KBM-7 (cell line): ENCODE data around the gene VEPH1.
A peak's percentile ranks its signal among the peaks of the same experiment; 100 is the strongest.

Source experiments
- DNase-seq: peaks from one replicate; pipeline ENCODE4 v3.0.0-alpha.2; 2015
- in situ Hi-C: fragments of 300-500 bp; cut with MboI; formaldehyde crosslinking; loops from 2 replicates; pipeline ENCODE4 v1.14.3; 2020; ENCODE audit warnings: low sequenced_read_pairs, low pct_unique_long_range_greater_than_20kb, mixed read lengths

VEPH1 gene

GRCh38 chr3:157527131-157527881 is 24.1 kb upstream of the VEPH1 start:
- no peak for DNase-seq
- in situ Hi-C loops: no loop called here

- in situ Hi-C loops: no loop called here
- DNase-seq: no peak
Observed at GRCh38 chr3:157526036-157526435, 22.8 kb upstream of the VEPH1 start.

- DNase-seq: no peak
- in situ Hi-C loops: no loop called here
Observed at GRCh38 chr3:157523814-157524213, 20.6 kb upstream of the VEPH1 start.

- in situ Hi-C loops: no loop called here
- no peak for DNase-seq
Observed at GRCh38 chr3:157522648-157523047, 19.4 kb upstream of the VEPH1 start.

GRCh38 chr3:157520485-157521150 is 17.4 kb upstream of the VEPH1 start:
- DNase-seq: no peak

GRCh38 chr3:157518881-157519280 is 15.7 kb upstream of the VEPH1 start:
- in situ Hi-C loops: no loop called here
- DNase-seq: no peak

More at GRCh38 chr3:157520485-157521150, 17.4 kb upstream of the VEPH1 start:
- in situ Hi-C loops: no loop called here

GRCh38 chr3:157516928-157517327 is 13.7 kb upstream of the VEPH1 start:
- DNase-seq: no peak
- in situ Hi-C loops: no loop called here

- in situ Hi-C loops: no loop called here
- no peak for DNase-seq
Observed at GRCh38 chr3:157515398-157515797, 12.2 kb upstream of the VEPH1 start.

- in situ Hi-C loops: no loop called here
- DNase-seq: no peak
Observed at GRCh38 chr3:157514371-157514895, 11.2 kb upstream of the VEPH1 start.

GRCh38 chr3:157513585-157513984 is 10.4 kb upstream of the VEPH1 start:
- DNase-seq: no peak
- in situ Hi-C loops: no loop called here

GRCh38 chr3:157512534-157512933 is 9.3 kb upstream of the VEPH1 start:
- DNase-seq: no peak
- in situ Hi-C loops: no loop called here

GRCh38 chr3:157508461-157508860 is 5.2 kb upstream of the VEPH1 start:
- in situ Hi-C loops: no loop called here
- DNase-seq: no peak

GRCh38 chr3:157501863-157502262 is 1.4 kb downstream of the VEPH1 start:
- in situ Hi-C loops: no loop called here
- no peak for DNase-seq

GRCh38 chr3:157500232-157500631 is 3.0 kb downstream of the VEPH1 start:
- no peak for DNase-seq
- in situ Hi-C loops: no loop called here

- DNase-seq: peak; percentile 8
- in situ Hi-C loops: loop anchor here (10.0 kb wide), 1 partner anchor 295 kb away; no protein-coding TSS in a partner anchor
Observed at GRCh38 chr3:157499342-157499963, 3.8 kb downstream of the VEPH1 start.

- in situ Hi-C loops: loop anchor here (10.0 kb wide), 1 partner anchor 294 kb away; no protein-coding TSS in a partner anchor
- DNase-seq: no peak
Observed at GRCh38 chr3:157498371-157498770, 4.8 kb downstream of the VEPH1 start.

GRCh38 chr3:157495846-157496245 is 7.4 kb downstream of the VEPH1 start:
- in situ Hi-C loops: loop anchor here (10.0 kb wide), 1 partner anchor 291 kb away; no protein-coding TSS in a partner anchor
- DNase-seq: no peak

- in situ Hi-C loops: loop anchor here (10.0 kb wide), 1 partner anchor 290 kb away; no protein-coding TSS in a partner anchor
- DNase-seq: no peak
Observed at GRCh38 chr3:157494581-157495281, 8.5 kb downstream of the VEPH1 start.
